Mucosa of rectum (tissue), 2 donors: Measurements from ENCODE around the gene TCOF1.

Experiments used
- H3K27ac ChIP-seq, 2 donors: one replicate each; pipeline ENCODE4 v1.7.0; 2013; ENCODE audit warnings: inconsistent platforms in 2 of 2, low read depth in 2 of 2, low read length in 2 of 2
- H3K27me3 ChIP-seq, 2 donors: one replicate each; pipeline ENCODE4 v1.7.0; 2013; ENCODE audit warnings: low read length in 2 of 2; ENCODE audit not compliant: control insufficient read depth in 2 of 2, insufficient read depth in 2 of 2
- H3K36me3 ChIP-seq, 2 donors: one replicate each; pipeline ENCODE4 v1.7.0; 2013; ENCODE audit warnings: low read length in 2 of 2; ENCODE audit not compliant: control insufficient read depth in 2 of 2, insufficient read depth in 2 of 2
- H3K4me1 ChIP-seq, 2 donors: one replicate each; pipeline ENCODE4 v1.7.0; 2013; ENCODE audit warnings: low read length in 2 of 2, mild to moderate bottlenecking in 1 of 2; ENCODE audit not compliant: control insufficient read depth in 2 of 2, insufficient read depth in 2 of 2
- H3K4me3 ChIP-seq, 2 donors: one replicate each; pipeline ENCODE4 v1.7.0; 2013; ENCODE audit warnings: low read length in 2 of 2
- H3K9ac ChIP-seq, 2 donors: one replicate each; pipeline ENCODE4 v1.7.0; 2013; ENCODE audit warnings: low read length in 2 of 2, low read depth in 1 of 2, mild to moderate bottlenecking in 1 of 2
- H3K9me3 ChIP-seq, 2 donors: one replicate each; pipeline ENCODE4 v1.7.0; 2013; ENCODE audit warnings: low read length in 2 of 2; ENCODE audit not compliant: control insufficient read depth in 2 of 2
- donor health status: healthy.
- donor health status: Normal muscosa, but diverticular disease.

TCOF1 gene

DNA sequence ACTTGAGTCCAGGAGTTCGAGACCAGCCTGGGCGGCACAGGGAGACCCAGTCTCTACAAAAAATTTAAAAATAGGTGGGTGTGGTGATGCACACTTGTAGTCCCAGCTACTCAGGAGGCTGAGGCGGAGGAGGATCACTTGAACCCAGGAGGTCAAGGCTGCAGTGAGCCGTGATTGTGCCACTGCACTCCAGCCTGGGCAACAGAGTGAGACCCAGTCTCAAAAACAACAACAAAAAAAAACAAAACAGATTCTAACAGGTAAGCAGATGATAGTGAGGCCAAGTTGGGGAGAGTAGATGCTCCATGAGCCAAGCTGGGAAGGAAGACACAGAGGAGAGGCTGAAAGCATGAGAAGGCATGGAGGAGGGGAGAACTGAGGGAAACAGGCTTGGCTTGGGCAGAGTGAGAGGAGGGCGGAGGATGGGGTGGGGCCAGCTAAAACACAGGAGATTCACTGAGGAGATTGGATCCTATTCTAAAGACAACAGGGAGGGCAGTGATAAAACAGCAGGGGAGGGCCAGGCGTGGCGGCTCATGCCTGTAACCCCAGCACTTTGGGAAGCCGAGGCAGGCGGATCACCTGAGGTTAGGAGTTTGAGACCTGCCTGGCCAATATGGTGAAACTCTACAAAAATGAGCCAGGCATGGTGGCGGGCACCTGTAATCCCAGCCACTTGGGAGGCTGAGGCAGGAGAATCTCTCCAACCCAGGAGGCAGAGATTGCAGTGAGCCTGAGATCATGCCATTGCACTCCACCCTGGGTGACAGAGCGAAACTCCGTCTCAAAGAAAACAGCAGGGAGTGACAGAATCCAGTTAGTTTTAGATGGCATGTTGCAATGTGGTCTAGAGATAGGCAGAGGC lies 83.7 kb downstream of the TCOF1 start:
- Histone ChIP-seq H3K4me3 (no peak overlapping the region), H3K27ac (no peak overlapping the region), H3K27me3 (no peaks in the 10 kb centered on the region), H3K4me1 (peaks cover 0 to 1% of the 10 kb centered on the region in 2 donors), H3K9ac (no peak overlapping the region), H3K9me3 (no peaks in the 10 kb centered on the region), H3K36me3 (peaks cover 27 to 38% of the 10 kb centered on the region in 2 donors)

DNA sequence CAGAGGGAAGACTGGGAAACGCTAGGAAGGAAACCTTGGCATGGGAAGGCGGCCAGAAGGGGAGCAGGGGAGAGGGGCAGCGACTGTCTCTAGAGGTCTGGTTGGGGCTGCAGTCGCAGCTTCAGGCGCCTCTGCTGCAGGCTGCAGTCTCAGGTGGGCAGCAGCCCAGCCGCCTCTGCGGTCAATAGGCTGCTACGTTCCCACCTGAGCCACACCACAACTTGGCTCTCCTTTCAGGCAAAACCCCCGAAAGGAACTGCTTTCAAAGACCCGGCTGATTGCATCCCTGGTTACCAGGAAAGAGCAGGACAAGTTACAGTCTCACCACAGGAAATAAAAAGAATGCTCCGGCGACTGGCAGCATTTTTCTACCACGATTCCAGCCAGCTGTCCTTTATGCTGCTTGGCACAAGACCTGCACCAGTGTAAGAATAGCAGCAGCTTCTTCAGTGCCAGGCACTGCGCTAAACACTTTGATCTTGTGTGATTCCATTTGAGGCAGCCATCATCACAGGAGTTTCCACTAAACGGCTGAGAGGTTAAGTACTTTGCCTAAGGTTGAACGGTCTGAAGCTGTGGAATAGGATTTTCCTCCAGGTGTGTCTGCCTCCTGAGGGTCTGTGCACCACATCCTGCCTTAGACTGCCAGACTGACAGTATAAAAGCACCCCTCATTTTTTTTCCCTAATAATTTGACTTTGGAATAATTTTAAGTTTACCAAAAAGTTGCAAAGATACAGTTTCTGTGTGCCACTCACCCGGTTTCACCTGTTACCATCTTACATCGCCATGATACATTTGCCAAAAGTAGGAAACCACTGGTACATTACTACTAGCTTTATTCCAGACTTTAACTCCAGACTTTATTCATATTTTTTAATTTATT lies 84.6 kb downstream of the TCOF1 start:
- Histone ChIP-seq H3K27ac (no peak overlapping the region), H3K36me3 (peaks cover 36 to 47% of the 10 kb centered on the region in 2 donors), H3K9ac (no peak overlapping the region), H3K27me3 (no peaks in the 10 kb centered on the region), H3K9me3 (no peaks in the 10 kb centered on the region), H3K4me3 (no peak overlapping the region), H3K4me1 (no peaks in the 10 kb centered on the region)

DNA sequence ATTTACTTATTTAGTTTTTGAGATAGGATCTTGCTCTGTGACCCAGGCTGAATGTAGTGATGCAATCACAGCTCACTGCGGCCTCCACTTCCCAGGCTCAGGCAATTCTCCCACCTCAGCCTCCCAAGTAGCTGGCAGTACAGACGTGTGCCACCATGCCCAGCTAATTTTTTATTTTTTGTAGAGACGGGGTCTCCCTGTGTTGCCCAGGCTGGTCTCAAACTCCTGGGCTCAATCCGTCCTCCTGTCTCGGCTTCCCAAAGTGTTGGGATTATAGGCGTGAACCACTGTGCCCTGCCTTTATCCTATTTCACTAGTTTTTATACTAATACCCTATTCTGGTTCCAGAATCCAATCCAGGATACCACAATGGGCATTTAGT lies 85.2 kb downstream of the TCOF1 start:
- H3K9me3 ChIP-seq, result no peaks in the 10 kb centered on the region
- H3K27me3 ChIP-seq, result no peaks in the 10 kb centered on the region
- H3K4me1 ChIP-seq, result peaks cover under 1 to 4% of the 10 kb centered on the region in 2 donors
- peaks cover 41 to 53% of the 10 kb centered on the region in 2 donors for H3K36me3 ChIP-seq
- H3K4me3 ChIP-seq, result no peak overlapping the region
- no peak overlapping the region for H3K27ac ChIP-seq
- H3K9ac ChIP-seq, result no peak overlapping the region

DNA sequence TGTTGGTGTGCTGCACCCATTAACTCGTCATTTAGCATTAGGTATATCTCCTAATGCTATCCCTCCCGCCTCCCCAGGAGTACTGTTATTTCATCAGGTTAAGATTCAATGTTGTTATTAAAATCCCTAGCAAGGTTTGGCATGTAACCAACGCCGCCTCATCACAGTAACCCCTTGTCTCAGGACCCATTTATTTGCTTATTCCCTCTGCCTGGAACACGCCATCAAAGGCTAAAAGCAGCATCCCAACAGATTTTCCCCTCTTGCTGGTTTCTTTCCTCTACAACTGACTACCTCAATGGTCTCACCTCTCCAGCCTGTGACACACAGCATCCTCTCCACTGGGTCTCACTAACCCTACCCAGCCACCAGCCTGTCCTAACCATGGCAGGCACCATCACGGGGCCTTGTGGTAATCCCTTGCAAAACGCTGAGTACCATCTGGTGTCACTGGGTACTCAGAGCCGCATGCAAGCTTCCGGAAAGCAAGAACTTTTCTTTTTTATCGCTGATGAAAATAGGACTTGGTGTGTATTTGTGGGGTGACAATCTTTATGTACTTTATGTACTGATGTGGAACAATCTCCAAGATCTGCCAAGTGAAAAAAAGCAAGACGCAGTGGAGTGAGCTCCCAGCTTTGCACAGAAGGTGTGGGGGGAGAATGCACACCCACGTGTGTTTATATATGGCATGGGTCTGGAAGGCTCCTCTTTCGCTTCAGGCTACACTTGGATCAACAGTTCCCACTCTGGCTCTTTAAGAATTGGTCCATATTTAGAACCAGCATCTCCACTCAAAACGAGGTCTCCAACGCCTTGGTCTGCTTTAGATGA lies 86.0 kb downstream of the TCOF1 start:
- peaks cover 8 to 11% of the 10 kb centered on the region in 2 donors for H3K4me1 ChIP-seq

DNA sequence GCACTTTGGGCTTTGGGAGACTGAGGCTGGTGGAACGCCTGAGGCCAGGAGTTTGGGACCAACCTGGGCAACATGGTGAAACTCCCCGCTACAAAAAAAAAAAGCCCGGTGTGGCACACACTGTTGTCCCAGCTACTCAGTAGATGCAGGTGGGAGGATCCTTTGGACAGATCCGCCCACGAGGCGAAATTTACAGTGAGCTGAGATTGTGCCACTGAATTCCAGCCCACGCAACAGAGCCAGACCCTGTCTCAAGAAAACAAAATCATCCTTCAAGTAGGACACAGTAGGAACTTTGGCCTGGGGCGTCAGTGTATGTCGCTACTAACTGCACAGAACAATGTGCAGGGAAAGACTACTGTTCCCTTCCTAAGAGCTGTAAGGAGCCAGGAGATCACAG lies 87.3 kb downstream of the TCOF1 start:
- Histone ChIP-seq H3K4me1 (peaks cover 16% of the 10 kb centered on the region in 2 donors), H3K4me3 (no peak overlapping the region), H3K36me3 (peaks cover 41 to 57% of the 10 kb centered on the region in 2 donors), H3K9me3 (no peaks in the 10 kb centered on the region), H3K27ac (no peak overlapping the region), H3K27me3 (no peaks in the 10 kb centered on the region), H3K9ac (no peak overlapping the region)

More for the DNA sequence above, 86.0 kb downstream of the TCOF1 start:
- H3K27ac ChIP-seq, result no peak overlapping the region
- no peak overlapping the region for H3K9ac ChIP-seq
- H3K36me3 ChIP-seq, result peaks cover 41 to 57% of the 10 kb centered on the region in 2 donors
- no peaks in the 10 kb centered on the region for H3K27me3 ChIP-seq
- no peak overlapping the region for H3K4me3 ChIP-seq
- H3K9me3 ChIP-seq, result no peaks in the 10 kb centered on the region

DNA sequence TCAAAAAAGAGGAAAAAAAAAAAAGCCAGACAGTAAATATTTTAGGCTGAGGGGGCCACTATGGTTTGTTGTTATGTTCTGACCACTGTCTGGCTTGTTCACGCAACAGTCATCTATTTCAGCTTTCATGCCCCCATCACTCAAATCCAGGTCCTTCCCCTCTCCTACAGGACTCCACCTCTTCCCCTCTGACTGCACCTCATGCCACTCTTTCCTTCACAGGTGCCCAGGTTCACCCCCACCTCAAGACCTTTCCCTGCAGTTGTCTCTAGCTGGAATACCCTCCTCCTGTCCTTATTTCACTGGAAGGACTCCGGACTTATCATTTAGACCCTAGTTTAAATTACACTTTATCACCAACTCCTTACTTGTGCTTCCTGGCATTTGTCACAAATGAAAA lies 88.6 kb downstream of the TCOF1 start:
- no peak overlapping the region for H3K9ac ChIP-seq

DNA sequence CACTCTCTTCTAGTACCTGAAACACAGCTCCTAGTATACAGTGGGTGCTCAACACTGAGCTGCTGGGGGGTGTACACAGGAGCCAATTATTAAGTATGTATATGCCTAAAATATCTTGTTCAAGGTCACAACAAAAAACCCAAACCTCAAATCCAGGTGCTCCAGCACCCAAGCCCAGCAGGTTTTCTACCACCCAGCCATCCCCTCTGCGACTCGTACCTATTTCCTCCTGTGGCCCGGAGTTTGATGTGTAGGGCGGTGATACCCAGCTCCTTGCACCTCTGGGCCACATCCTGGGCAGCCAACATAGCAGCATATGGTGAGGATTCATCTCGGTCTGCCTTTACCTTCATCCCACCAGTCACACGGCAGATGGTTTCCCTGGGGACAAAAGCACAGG lies 89.1 kb downstream of the TCOF1 start:
- H3K4me1 ChIP-seq, result peaks cover 16% of the 10 kb centered on the region in 2 donors
- H3K27ac ChIP-seq, result no peak overlapping the region
- no peaks in the 10 kb centered on the region for H3K27me3 ChIP-seq
- no peaks in the 10 kb centered on the region for H3K9me3 ChIP-seq
- peaks cover 41 to 54% of the 10 kb centered on the region in 2 donors for H3K36me3 ChIP-seq
- no peak overlapping the region for H3K9ac ChIP-seq
- H3K4me3 ChIP-seq, result no peak overlapping the region

More for the DNA sequence above, 88.6 kb downstream of the TCOF1 start:
- no peaks in the 10 kb centered on the region for H3K9me3 ChIP-seq
- no peak overlapping the region for H3K27ac ChIP-seq
- peaks cover 16% of the 10 kb centered on the region in 2 donors for H3K4me1 ChIP-seq
- peaks cover 41 to 54% of the 10 kb centered on the region in 2 donors for H3K36me3 ChIP-seq
- no peak overlapping the region for H3K4me3 ChIP-seq
- H3K27me3 ChIP-seq, result no peaks in the 10 kb centered on the region

DNA sequence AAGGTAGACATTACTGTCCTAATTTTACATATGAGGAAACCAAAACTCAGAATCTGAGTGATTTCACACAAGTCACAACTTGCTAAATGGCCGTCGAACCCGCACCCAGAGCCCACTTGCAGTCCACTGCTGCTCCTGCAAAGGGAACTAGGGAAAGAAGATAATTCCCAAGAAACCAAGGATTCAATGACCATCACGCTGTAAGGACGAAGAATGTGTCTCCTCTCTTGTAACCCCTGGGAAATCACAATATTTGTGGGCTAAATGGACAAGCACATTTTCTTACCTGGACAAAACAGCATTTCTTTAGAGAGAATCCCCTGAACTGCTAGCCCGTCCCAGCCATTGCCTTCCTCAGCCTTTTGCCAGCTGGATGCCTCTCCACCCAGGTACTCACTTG lies 89.7 kb downstream of the TCOF1 start:
- Histone ChIP-seq H3K27ac (no peak overlapping the region), H3K36me3 (peaks cover 41 to 53% of the 10 kb centered on the region in 2 donors), H3K27me3 (no peaks in the 10 kb centered on the region), H3K4me3 (no peak overlapping the region), H3K4me1 (peaks cover 16% of the 10 kb centered on the region in 2 donors), H3K9ac (no peak overlapping the region), H3K9me3 (no peaks in the 10 kb centered on the region)

DNA sequence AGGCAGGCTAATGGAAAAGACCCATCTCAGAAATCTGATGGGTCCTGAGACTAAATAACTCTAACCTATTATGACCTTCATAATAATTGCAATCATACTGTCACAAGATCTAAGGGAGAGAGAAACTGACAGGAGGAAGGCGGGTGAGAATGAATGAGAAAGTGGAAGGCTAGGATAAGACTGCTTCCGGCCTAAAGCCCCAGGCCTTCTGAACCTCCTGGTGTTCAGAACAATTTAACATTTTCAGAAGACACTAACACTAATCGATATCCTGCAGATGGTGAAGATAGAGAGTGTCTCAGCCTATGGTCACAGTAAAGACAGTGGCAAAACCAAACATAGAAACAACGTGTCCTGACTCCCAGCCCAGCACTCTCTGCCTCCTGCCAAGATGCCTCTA lies 90.8 kb downstream of the TCOF1 start:
- H3K27ac ChIP-seq, result peak overlapping the region in 1 of 2 donors; percentile 99

More for the DNA sequence above, 90.8 kb downstream of the TCOF1 start:
- Histone ChIP-seq H3K9me3 (no peaks in the 10 kb centered on the region), H3K36me3 (peaks cover 39 to 47% of the 10 kb centered on the region in 2 donors), H3K4me1 (peaks cover 16% of the 10 kb centered on the region in 2 donors), H3K9ac (peak overlapping the region; percentile 93 to 97), H3K4me3 (peak overlapping the region; percentile 89 to 95), H3K27me3 (no peaks in the 10 kb centered on the region)
